K562 treated with DMSO at 1 percent for 4 hours (cell line): ENCODE data around the gene SLC45A1. TPM values are rescaled to one million over a fixed set of nuclear protein-coding genes. Genes with fewer than 3 reads are reported as not detected.

Experiments used
- total RNA-seq: library from RNA; unstranded; fragments of 300-600 nt; gene quantifications from 2 replicates; pipeline ENCODE4 v1.2.3, GENCODE V29; 2022; ENCODE audit not compliant: insufficient read depth

Gene SLC45A1
- not detected in 2 replicates for total RNA-seq

GRCh38 chr1:8317647-8318381 lies at the start of gene SLC45A1:
Gene SLC45A1, plus strand, starts transcription at chr1:8318114. Its CDS starts 6,216 bp downstream, at chr1:8324330.

